ENCODE results near the gene DPY30. TPM values are rescaled to one million over a fixed set of nuclear protein-coding genes. Genes with fewer than 3 reads are reported as not detected.

The DPY30 gene
- total RNA-seq, 1 experiment from 2014 or later = 88.3 TPM

DNA sequence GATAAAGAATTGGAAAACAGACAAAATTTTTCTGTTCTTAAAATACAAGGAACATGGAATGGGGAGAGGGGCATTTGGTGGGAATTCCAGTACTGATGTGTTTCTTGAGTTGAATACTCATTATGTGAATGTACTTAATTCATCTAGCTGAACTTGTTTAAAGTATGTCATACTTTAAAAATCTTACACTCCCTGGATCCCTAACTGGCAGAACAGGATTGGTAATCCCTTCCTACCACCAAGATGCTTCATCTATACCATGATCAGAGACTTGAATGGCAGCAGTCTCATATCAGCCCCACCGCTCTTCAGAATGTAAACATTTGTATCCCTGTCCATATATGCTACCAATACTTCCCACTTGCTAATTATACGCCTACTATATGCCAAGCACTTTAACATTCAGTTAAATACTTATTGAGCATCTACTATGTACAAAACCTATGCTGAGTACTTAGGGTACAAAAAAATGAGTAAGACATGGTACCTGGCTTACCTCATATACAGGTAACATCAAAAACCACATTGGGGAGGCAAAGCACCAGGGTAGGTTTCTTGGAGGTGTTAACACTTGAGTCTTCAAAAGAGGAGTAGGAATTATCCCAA, 34.1 kb downstream of the DPY30 start:
- Histone ChIP-seq H3K9me2 (replicated peaks; ENCODE audit: insufficient read depth, low read length) (no peaks in the 10 kb centered on the region), H3K9ac (ENCODE audit: low read length) (no peak overlapping the region), H4K20me1 (ENCODE audit: insufficient read depth, low read depth, low read length) (peaks cover 43% of the 10 kb centered on the region), H3K4me1 (ENCODE audit: low read length) (peaks cover 21% of the 10 kb centered on the region), H3K79me2 (ENCODE audit: low read length) (peaks cover 89% of the 10 kb centered on the region), H3K27me3 (ENCODE audit: low read length) (no peaks in the 10 kb centered on the region), H3K4me3 (ENCODE audit: low read length) (no peak overlapping the region), H3K4me2 (ENCODE audit: low read depth, low read length, poor library complexity, severe bottlenecking) (no peak overlapping the region), H3K27ac (ENCODE audit: low read length) (no peak overlapping the region), H3K9me3 (ENCODE audit: low read length) (no peaks in the 10 kb centered on the region), H2AFZ (ENCODE audit: low read length) (no peak overlapping the region), H3K36me3 (ENCODE audit: insufficient read depth, low read length) (peaks cover 16% of the 10 kb centered on the region; the same call in 1 of the 2 replicates)
- no peak for DNase-seq

DNA sequence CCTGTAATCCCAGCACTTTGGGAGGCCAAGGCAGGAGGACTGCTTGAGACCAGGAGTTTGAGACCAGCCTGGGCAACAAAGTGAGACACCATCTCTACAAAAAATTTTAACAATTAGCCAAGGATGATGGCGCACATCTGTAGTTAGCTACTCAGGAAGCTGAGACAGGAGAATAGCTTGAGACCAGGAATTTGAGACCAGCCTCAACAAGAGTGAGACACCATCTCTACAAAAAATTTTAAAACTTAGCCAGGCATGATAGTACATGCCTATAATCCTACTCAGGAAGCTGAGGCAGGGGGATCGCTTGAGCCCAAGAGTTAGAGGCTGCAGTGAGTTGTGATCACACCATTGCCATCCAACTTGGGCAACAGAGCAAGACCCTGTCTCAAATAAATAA, 35.8 kb downstream of the DPY30 start:
- Histone ChIP-seq H3K27me3 (ENCODE audit: low read length) (no peaks in the 10 kb centered on the region), H2AFZ (ENCODE audit: low read length) (no peak overlapping the region), H3K4me3 (ENCODE audit: low read length) (no peak overlapping the region), H3K4me2 (ENCODE audit: low read depth, low read length, poor library complexity, severe bottlenecking) (no peak overlapping the region), H3K79me2 (ENCODE audit: low read length) (peaks cover 96% of the 10 kb centered on the region), H3K9ac (ENCODE audit: low read length) (no peak overlapping the region), H3K36me3 (ENCODE audit: insufficient read depth, low read length) (peaks cover 16% of the 10 kb centered on the region; the same call in 1 of the 2 replicates), H3K27ac (ENCODE audit: low read length) (no peak overlapping the region), H3K4me1 (ENCODE audit: low read length) (peaks cover 24% of the 10 kb centered on the region), H4K20me1 (ENCODE audit: insufficient read depth, low read depth, low read length) (peaks cover 38% of the 10 kb centered on the region), H3K9me3 (ENCODE audit: low read length) (no peaks in the 10 kb centered on the region), H3K9me2 (replicated peaks; ENCODE audit: insufficient read depth, low read length) (no peaks in the 10 kb centered on the region)
- DNase-seq = no peak

DNA sequence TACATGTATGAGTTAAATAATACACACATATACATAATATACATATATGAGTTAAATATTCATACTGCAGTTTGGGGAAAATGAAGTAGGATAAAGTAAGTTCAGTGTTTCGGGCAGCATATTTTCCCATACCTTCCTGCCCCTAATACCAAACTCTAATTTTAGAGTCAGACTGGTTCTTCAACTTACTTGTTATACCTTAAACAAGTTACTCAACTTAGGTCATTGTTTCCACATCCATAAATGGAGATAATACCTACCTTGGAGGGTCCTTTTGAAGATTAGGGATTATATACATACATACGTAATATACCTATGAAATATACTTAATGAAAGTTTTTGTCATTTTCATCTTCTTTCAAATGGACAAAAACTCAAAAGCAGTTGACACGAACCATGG, 37.2 kb downstream of the DPY30 start:
- no peak overlapping the region for H3K4me3 ChIP-seq (ENCODE audit: low read length)
- H3K9me2 ChIP-seq (replicated peaks; ENCODE audit: insufficient read depth, low read length) = no peaks in the 10 kb centered on the region
- peaks cover 17% of the 10 kb centered on the region for H3K4me1 ChIP-seq (ENCODE audit: low read length)
- H2AFZ ChIP-seq (ENCODE audit: low read length) = no peak overlapping the region
- H3K27me3 ChIP-seq (ENCODE audit: low read length) = no peaks in the 10 kb centered on the region
- peaks cover 96% of the 10 kb centered on the region for H3K79me2 ChIP-seq (ENCODE audit: low read length)
- H4K20me1 ChIP-seq (ENCODE audit: insufficient read depth, low read depth, low read length) = peaks cover 28% of the 10 kb centered on the region
- H3K9me3 ChIP-seq (ENCODE audit: low read length) = no peaks in the 10 kb centered on the region
- peaks cover 9% of the 10 kb centered on the region; the same call in 1 of the 2 replicates for H3K36me3 ChIP-seq (ENCODE audit: insufficient read depth, low read length)
- H3K9ac ChIP-seq (ENCODE audit: low read length) = no peak overlapping the region
- no peak overlapping the region for H3K27ac ChIP-seq (ENCODE audit: low read length)
- H3K4me2 ChIP-seq (ENCODE audit: low read depth, low read length, poor library complexity, severe bottlenecking) = no peak overlapping the region
- no peak for DNase-seq

DNA sequence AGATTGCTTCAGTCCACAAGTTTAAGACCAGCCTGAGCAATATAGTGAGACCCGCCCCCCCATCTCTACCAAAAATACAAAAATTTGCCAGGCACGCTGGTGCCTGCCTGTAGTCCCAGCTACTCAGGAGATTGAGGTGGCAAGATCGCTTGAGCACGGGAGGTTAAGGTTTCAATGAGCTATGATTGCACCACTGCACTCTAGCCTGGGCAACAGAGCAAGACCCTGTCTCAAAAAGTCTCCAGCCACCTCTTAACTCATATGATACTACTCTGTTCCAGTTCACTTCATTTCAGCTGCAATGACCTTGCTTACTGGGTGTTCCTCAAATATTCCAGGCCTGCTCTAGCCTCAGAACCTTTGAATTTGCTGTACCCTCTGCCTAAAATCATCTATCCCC, 40.2 kb downstream of the DPY30 start:
- DNase-seq = no peak
- H4K20me1 ChIP-seq (ENCODE audit: insufficient read depth, low read depth, low read length) = peaks cover 8% of the 10 kb centered on the region; the same call in 1 of the 2 replicates
- no peak overlapping the region for H3K9ac ChIP-seq (ENCODE audit: low read length)

DNA sequence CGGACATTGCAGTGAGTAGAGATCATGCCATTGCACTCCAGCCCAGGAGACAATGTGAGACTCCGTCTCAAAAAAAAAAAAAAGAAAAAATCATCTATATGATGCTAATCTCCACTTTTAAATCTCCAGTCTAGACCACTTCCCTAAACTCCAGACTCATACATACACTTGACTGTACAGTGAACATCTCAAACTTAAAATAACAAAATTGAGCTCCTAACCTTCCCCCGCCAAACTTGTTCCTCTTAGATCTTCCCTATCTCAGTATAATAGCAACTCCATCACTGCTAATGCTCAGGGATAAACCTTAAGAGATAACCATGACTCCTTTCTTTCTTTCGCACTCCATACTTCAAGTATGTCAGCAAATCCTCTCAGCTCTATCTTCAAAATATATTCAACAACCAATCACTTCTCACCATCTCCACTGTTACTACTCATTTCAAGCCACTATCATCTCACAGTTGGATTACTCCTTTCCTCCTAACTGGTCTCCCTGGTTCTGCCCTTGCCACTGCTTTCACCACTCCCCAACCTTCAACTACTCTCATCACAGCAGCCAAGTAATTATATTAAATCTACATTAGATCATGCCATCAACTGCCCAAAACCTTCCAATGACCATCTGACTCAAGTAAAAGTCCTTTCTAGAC, 40.7 kb downstream of the DPY30 start:
- no peak overlapping the region for H3K27ac ChIP-seq (ENCODE audit: low read length)
- no peaks in the 10 kb centered on the region for H3K27me3 ChIP-seq (ENCODE audit: low read length)
- H3K79me2 ChIP-seq (ENCODE audit: low read length) = peaks cover 96% of the 10 kb centered on the region
- H3K9me2 ChIP-seq (replicated peaks; ENCODE audit: insufficient read depth, low read length) = no peaks in the 10 kb centered on the region
- peaks cover 21% of the 10 kb centered on the region for H3K4me1 ChIP-seq (ENCODE audit: low read length)
- H3K4me2 ChIP-seq (ENCODE audit: low read depth, low read length, poor library complexity, severe bottlenecking) = no peak overlapping the region
- no peak overlapping the region for H3K9ac ChIP-seq (ENCODE audit: low read length)
- no peak overlapping the region for H3K4me3 ChIP-seq (ENCODE audit: low read length)
- peaks cover 8% of the 10 kb centered on the region; the same call in 1 of the 2 replicates for H4K20me1 ChIP-seq (ENCODE audit: insufficient read depth, low read depth, low read length)
- H3K9me3 ChIP-seq (ENCODE audit: low read length) = no peaks in the 10 kb centered on the region
- H3K36me3 ChIP-seq (ENCODE audit: insufficient read depth, low read length) = peaks cover 4% of the 10 kb centered on the region; the same call in 1 of the 2 replicates
- no peak for DNase-seq
- no peak overlapping the region for H2AFZ ChIP-seq (ENCODE audit: low read length)

More for the DNA sequence above, 40.2 kb downstream of the DPY30 start:
- H3K4me1 ChIP-seq (ENCODE audit: low read length) = peaks cover 21% of the 10 kb centered on the region
- no peaks in the 10 kb centered on the region for H3K9me2 ChIP-seq (replicated peaks; ENCODE audit: insufficient read depth, low read length)
- peaks cover 4% of the 10 kb centered on the region; the same call in 1 of the 2 replicates for H3K36me3 ChIP-seq (ENCODE audit: insufficient read depth, low read length)
- peaks cover 96% of the 10 kb centered on the region for H3K79me2 ChIP-seq (ENCODE audit: low read length)
- H3K27me3 ChIP-seq (ENCODE audit: low read length) = no peaks in the 10 kb centered on the region
- H2AFZ ChIP-seq (ENCODE audit: low read length) = no peak overlapping the region
- H3K4me2 ChIP-seq (ENCODE audit: low read depth, low read length, poor library complexity, severe bottlenecking) = no peak overlapping the region
- H3K4me3 ChIP-seq (ENCODE audit: low read length) = no peak overlapping the region
- H3K27ac ChIP-seq (ENCODE audit: low read length) = no peak overlapping the region
- H3K9me3 ChIP-seq (ENCODE audit: low read length) = no peaks in the 10 kb centered on the region

DNA sequence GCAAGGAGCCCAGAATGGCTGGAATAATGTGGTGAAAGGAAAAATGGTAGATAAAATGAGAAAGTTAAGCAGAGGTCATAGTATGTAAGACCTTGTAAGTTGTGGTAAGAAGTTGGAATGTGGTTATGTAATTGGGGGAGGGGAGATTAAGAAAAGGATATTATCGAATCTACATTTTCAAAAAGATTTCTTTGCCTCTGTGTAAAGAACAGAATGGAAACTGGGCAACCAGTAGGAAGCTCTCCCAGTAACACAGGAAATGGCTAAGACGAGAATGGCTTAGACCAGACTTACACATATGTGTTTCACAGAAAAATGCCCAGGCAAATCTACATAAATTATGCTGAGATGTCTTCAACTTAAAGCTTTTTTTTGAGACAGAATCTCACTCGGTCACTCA, 42.0 kb downstream of the DPY30 start:
- H3K36me3 ChIP-seq (ENCODE audit: insufficient read depth, low read length) = peaks cover 3% of the 10 kb centered on the region; the same call in 1 of the 2 replicates
- no peak for DNase-seq
- H3K4me1 ChIP-seq (ENCODE audit: low read length) = peaks cover 21% of the 10 kb centered on the region
- no peaks in the 10 kb centered on the region for H3K9me2 ChIP-seq (replicated peaks; ENCODE audit: insufficient read depth, low read length)
- peaks cover 96% of the 10 kb centered on the region for H3K79me2 ChIP-seq (ENCODE audit: low read length)
- no peaks in the 10 kb centered on the region for H3K27me3 ChIP-seq (ENCODE audit: low read length)
- no peak overlapping the region for H3K4me3 ChIP-seq (ENCODE audit: low read length)
- H3K4me2 ChIP-seq (ENCODE audit: low read depth, low read length, poor library complexity, severe bottlenecking) = no peak overlapping the region
- H4K20me1 ChIP-seq (ENCODE audit: insufficient read depth, low read depth, low read length) = peaks cover 14% of the 10 kb centered on the region; the same call in 1 of the 2 replicates
- no peaks in the 10 kb centered on the region for H3K9me3 ChIP-seq (ENCODE audit: low read length)
- no peak overlapping the region for H2AFZ ChIP-seq (ENCODE audit: low read length)
- H3K27ac ChIP-seq (ENCODE audit: low read length) = peak overlapping the region; percentile 1; the same call in 1 of the 2 replicates
- no peak overlapping the region for H3K9ac ChIP-seq (ENCODE audit: low read length)

DNA sequence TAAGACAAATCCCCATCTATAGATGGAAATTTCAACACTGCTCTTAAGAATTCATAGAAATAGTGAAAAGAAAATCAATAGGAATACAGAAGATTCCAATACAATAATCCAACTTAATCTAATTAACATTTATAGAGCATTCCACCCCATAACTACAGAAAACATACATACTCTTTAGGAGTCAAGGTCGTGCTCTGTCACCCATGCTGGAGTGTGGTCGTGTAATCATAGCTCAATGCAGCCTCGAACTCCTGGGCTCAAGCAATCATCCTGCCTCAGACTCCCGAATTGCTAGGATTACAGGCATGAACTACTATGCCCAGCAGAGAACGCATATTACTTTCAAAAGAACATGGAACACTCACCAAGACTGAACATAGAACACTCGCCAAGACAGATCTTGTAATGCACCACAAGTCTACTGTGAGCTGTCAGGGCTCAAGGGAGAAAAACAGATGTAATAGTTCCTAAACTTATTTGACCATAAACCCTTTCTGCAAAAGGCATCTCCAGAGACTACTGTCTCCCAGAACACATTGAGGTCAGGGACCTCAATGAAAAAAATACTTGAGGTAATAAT, 42.9 kb downstream of the DPY30 start:
- Histone ChIP-seq H3K36me3 (ENCODE audit: insufficient read depth, low read length) (no peaks in the 10 kb centered on the region), H3K9ac (ENCODE audit: low read length) (no peak overlapping the region), H3K4me2 (ENCODE audit: low read depth, low read length, poor library complexity, severe bottlenecking) (no peak overlapping the region), H3K27me3 (ENCODE audit: low read length) (no peaks in the 10 kb centered on the region), H4K20me1 (ENCODE audit: insufficient read depth, low read depth, low read length) (peaks cover 12% of the 10 kb centered on the region; the same call in 1 of the 2 replicates), H2AFZ (ENCODE audit: low read length) (no peak overlapping the region), H3K4me3 (ENCODE audit: low read length) (no peak overlapping the region), H3K79me2 (ENCODE audit: low read length) (peaks cover 100% of the 10 kb centered on the region), H3K4me1 (ENCODE audit: low read length) (peaks cover 21% of the 10 kb centered on the region), H3K27ac (ENCODE audit: low read length) (peak overlapping the region; percentile 1; the same call in 1 of the 2 replicates), H3K9me3 (ENCODE audit: low read length) (no peaks in the 10 kb centered on the region), H3K9me2 (replicated peaks; ENCODE audit: insufficient read depth, low read length) (no peaks in the 10 kb centered on the region)
- no peak for DNase-seq

DNA sequence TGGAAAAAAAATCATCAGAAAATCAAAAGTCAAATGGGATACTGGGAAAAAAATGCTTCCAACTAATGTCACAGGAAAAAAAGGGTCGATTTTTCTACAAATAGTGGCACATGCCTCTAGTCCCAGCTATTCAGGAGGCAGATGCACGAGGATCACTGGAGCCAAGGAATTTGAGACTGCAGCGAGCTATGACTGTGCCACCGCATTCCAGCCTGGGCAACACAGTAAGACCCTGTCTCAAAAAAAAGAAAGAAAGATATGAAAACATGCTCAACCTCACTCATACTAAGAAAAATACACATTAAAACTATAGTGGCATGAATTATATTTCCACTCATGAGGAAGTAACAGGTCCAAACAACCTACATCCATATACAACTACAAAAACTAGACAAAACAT, 46.7 kb downstream of the DPY30 start:
- Histone ChIP-seq H3K27me3 (ENCODE audit: low read length) (no peaks in the 10 kb centered on the region), H3K27ac (ENCODE audit: low read length) (no peak overlapping the region), H3K36me3 (ENCODE audit: insufficient read depth, low read length) (no peaks in the 10 kb centered on the region), H3K4me3 (ENCODE audit: low read length) (no peak overlapping the region), H3K9ac (ENCODE audit: low read length) (no peak overlapping the region), H3K4me2 (ENCODE audit: low read depth, low read length, poor library complexity, severe bottlenecking) (no peak overlapping the region), H3K79me2 (ENCODE audit: low read length) (peaks cover 100% of the 10 kb centered on the region), H2AFZ (ENCODE audit: low read length) (no peak overlapping the region), H3K9me3 (ENCODE audit: low read length) (no peaks in the 10 kb centered on the region), H4K20me1 (ENCODE audit: insufficient read depth, low read depth, low read length) (peaks cover 9% of the 10 kb centered on the region; the same call in 1 of the 2 replicates), H3K9me2 (replicated peaks; ENCODE audit: insufficient read depth, low read length) (no peaks in the 10 kb centered on the region), H3K4me1 (ENCODE audit: low read length) (peaks cover 14% of the 10 kb centered on the region)
- no peak for DNase-seq

Data from Karpas-422 (cell line).